Eye (tissue), 1 donor: ENCODE data around the gene ICA1L.

Experiments
- DNase-seq: peaks from one replicate; pipeline ENCODE4 v3.0.0-alpha.2; 2015

Gene ICA1L

DNA sequence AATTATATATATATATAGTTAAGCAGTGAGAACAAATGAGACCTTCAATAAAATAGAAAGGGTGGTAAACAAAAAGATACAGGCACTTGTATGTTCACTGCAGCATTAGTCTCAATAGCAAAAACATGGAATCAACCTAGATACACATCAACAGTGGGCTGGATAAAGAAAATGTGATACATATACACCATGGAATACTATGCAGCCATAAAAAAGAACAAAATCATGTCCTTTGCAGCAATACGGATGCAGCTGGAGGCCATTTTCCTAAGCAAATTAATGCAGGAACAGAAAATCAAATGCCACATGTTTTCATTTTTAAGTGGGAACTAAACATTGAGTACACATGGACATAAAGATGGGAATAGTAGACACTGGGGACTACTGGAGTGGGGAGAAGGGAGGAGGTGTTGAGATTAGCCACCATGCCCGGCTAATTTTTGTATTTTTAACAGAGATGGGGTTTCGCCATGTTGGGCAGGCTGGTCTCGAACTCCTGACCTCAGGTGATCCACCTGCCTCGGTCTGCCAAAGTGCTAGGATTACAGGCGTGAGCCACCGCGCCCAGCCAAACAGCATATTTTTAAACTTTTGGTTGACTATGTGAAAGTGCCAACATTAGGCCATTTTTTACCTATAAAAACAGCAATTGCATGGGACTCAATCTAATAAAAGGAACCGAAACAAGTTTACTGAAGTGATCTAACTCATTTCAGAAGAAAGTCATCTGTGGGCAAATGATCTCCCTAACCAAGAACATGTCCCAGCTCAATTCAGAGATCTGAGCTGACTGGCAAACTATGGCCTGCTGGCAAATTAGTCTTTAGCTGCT is 23.7 kb downstream of the ICA1L start:
- no peak for DNase-seq

DNA sequence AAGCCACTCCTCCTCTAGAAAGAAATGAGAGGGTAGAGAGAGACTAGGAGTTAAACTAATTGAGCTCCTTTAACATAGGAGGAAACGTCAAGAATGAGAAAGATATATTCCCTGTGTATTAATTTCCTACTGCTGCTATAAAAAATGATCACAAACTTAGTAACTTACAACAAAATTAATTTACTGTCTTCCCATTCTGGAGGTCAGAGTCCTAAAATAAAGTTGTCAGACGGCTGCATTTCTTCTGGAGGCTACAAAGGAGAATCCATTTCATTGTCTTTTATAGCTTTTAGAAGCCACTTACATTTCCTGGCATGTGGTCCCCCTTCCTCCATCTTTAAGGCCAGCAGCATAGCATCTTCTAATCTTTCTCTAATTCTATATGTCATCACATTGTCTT is 26.9 kb downstream of the ICA1L start:
- no peak for DNase-seq

DNA sequence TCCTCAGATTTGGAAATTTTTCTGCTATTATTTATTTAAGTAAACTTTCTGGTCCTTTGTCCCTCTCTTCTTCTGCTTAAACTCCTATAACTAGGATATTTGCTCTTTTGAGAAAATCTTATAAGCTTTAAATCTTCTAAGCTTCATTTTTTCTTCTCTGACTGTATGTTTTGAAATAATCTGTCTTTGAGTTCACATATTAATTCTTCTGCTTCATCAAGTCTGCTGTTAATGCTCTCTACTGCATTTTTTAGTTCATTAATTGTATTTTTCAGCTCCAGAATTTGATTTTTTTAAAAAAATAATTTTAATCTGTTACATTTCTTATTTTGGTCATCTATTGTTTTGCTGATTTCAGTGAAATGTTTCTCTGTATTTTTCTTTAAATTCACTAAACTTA is 28.9 kb downstream of the ICA1L start:
- DNase-seq = no peak

DNA sequence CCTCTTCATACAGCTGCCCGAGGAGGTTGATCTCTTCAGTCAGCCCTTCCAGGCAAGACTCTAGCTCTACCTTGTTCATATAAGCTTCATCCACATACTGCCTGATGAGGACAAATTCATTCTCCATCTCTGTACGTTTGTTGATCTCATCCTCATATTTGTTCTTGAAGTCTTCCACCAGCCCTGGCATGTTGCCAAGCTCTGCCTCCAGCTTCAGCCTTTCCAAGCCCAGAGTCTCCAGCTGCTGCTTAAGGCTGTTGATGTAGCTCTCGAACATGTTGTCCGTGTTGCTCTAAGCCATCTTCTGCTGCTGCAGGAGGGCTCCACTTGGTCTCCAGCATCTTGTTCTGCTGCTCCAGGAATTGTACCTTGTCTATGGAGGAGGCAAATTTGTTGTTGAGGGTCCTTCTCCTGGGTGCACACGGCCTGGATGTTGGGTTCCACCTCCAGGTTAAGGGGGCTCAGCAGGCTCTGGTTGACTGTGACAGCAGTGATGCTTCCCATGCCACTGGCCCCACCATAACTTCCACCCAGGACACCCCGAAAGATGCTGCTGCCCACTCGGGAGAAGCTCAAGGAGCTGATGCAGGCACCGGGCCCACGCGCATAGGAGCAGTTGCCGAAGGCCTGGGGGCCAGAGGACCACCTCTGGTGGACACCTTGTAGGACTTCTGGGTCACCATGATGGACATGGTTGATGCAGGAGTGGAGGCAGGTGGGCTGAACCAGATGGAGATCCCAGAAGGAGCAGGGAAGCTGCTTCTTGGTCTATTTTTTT is 30.3 kb downstream of the ICA1L start:
- DNase-seq = no peak

DNA sequence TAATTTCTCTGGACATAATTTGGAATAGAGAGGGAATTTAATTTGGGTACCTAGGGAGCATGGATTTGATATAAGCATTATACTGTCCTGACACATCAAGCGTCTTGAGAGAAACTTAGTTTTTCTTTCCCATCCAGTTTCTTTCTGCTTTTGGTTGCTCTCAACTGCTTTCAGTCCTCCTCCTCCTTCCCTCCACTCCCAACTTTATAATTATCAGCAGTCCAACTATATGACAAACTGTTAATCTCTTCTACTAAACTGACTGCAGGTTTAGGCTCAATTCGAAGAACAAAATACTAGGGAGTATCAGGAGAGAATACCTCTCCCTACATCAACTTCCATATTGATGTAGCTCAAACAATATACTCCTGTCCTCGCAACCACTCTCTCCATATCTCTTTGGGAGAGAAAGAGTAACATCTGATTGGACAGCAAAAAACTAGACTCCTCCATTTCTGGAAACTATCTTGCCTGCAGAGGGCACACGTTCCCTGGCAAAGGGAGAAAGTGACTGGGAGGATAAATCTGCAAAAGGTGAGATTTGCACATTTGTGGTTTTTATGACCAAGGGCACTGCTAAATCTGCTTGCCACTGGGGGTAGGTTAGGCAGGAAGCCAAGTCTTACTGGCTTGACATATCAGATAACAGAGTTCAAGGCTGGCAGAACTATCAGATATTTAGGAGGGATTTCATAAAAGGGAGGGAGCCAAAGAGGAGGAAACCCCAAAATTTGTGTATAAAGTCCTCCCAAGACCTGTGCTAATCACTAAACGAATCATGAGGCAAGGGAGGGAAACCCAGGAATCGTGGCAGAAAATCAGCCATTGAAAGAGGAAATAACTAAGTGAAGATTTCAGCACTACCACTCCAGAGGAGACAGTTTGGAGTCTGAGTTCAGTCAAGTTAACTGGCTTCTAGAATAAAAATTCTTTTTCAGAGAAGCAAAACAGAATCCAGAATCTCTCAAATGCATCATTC is 40.0 kb downstream of the ICA1L start:
- peak; percentile 38 for DNase-seq

DNA sequence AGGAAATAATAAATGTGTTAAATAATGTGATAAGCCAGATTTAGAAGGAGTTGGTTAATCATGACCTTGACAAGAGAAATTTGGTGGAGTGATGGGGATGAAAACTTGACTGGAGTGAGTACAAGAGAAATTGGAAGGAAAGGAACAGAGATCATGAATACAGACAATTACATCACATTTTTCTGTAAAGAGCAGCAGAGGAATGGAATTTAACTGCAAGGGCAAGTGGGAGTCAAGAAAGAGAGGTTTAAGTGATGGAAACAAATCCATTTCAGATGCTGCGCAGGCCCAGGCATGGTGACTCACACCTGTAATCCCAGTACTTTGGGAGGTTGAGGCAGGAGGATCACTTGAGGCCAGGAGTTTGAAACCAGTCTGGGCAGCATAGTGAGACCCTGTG is 46.7 kb downstream of the ICA1L start:
- no peak for DNase-seq

DNA sequence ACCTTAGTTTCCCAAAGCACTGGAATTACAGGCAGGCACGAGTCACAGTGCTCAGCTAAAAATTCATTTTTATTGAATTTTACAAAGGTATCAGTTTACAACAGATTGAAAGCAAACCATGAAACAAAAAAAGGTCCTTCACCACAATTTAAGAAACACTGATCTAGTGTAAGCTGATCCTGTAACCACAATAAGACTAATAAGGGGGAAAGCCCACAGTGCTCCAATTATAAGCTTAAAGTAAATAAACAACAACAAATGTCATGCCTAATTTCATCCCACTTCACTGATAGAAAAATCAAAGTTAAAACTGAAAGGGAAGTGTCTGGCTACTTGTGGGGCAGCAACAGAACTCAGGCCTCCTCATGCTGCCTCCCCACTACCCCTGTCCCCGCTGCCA is 49.2 kb downstream of the ICA1L start:
- no peak for DNase-seq

DNA sequence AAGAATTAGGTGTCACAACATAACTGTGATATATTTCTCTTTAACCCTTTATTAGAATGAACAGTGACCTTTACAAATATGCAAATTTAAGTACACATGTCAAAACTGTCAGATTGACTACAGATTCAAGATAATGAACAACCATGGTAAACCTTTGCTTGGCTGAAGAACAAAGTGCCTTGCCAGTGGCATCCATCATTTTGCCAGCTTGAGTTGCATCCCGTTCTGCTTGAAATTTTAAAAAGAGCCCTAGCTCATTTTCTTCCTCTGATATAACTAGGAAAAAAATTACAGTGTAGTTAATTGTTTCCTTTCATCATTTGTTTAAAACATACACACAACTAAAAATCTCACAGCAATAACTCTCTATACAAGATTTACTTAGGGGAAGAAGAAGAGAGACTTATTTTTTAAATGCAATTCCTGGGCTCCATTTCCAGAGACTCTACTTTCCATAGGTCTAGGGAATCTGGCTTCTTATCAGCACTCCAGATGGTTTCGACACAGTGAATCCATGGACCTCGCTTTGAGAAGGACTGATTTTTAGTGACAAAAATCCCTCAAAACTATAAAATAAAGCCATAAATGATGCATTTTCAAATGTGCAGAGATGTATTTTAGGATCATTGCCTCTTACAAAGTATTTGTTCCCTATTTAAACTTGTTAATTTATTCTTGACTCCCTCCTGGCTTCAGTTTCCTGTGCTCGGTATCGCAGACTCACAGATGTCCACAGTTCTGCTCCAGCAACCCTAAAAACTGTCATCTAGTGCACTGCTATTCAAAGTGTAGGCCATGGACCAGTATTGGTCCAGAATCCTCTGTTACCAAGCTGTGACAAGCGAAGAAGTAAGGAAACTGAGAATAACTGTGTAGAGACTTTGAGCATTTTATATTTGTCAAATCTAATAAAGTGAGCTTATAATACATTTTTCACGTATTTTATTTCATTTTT is 50.1 kb downstream of the ICA1L start:
- DNase-seq = no peak

DNA sequence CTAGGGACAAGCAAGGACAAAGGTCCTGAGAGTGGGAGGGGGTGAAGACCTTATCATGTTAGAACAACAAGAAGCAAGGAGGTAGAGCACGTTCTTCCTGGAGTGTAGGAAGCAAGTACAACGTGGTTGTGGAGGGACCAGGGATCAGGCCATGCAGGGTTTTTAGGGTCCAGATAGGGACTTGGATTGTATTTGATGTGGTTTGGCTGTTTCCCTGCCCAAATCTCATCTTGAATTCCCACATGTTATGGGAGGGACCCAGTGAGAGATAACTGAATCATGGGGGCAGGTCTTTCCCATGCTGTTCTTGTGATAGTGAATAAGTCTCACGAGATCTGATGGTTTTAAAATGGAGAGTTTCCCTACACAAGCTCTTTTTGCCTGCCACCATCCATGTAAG is 53.2 kb downstream of the ICA1L start:
- no peak for DNase-seq

DNA sequence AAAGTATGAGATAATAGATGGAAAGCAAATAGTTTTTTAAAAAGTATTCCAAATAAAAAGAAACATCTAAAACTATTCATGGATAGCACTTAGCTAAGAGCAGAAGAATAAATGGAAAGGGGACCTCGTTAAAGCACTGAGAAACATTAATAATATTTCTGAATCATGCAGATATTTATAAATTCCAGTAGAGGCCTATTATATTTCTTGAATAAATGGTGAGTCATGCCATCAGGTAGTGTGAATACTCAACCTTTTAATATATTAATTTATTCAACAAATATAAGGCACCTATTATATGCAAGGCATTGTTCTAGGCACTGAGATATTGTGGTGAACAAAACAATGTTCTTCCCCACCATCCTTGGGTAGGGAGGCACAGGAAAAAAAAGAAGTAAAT is 53.8 kb downstream of the ICA1L start:
- no peak for DNase-seq

DNA sequence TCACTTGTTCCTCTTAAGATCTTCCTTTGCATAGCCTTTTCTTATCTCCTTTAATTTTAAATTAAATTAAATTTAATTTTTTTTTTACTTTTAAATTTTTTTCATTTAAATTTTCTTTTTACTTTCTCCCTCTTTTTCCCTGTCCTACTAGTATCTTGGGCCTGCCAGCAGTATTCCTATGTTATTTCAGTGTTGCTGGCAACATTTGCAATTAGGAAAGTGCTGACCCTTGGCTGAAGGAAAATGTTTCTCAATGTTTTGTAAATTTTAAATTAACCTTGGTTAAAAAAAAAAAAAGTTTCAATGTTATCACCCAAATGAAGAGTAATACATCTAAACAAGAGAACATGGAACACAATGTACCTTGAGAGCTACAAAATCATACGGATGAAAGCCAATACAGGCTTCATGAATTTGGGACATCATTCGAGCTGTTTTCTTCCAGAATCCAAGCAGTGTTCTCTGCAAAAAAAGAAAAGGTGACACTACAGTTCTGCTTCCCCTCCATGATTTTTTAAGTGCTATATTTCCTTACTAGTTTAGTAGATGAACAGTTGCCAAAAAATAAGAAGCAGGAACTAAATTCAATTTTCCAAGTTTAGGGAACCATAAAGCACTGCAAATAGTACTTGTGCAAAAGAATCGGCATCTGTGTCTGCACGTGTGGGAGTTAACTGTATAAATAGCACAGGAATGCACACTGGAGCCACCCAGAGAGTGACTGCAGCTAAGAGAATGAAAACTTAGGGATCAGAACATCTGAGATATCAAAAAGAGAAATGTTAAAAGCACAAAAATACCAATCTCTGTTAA is 55.8 kb downstream of the ICA1L start:
- peak; percentile 4 for DNase-seq

DNA sequence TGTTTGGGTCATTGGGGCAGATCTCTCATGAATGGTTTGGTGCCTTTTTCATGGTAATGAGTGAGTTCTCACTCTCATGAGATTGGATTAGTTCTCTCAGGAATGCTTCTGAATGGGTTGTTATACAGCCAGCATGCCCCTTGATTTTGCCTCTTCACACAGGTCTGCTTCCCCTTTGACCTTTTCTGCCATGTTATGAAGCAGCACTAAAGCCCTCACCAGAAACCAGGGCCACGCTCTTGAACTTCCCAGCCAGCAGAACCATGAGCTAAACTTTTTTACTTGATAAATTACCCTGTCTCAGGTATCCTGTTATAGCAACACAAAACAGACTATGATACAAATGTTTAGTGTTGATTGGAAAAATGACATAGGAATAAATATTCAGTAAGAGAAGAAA is 57.3 kb downstream of the ICA1L start:
- no peak for DNase-seq

DNA sequence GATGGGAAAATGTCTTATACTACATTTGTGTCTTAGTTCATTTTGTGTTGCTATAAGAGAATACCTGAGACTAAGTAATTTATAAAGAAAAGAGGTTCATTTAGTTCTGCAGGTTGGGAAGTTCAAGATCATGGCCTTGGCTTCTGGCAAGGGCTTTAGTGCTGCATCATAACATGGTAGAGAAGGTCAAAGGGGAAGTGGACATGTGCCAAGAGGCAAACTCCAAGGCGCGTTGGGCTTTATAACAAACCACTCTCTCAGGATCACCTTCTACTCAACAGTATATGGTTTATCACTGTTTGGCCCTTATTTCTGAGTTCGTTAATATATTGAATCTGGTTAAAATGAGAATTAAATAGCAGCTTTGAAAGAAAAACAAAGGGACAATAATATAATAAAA is 58.2 kb downstream of the ICA1L start:
- no peak for DNase-seq

DNA sequence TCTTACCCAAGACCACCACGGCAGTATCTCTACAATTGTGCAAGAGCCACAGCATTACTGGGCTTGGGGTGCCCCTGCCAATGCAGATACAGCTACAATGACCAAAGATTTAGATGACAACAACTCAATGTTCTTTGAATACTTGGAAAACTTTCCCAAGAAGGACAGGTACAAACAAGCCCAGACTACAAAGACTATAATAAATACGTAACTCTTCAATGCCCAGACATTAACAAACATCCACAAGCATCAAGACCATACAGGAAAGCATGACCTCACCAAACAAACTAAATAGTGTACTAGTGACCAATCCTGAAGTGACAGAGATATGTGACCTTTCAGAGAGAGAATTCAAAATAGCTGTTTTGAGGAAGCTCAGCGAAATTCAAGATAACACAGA is 62.8 kb downstream of the ICA1L start:
- no peak for DNase-seq

DNA sequence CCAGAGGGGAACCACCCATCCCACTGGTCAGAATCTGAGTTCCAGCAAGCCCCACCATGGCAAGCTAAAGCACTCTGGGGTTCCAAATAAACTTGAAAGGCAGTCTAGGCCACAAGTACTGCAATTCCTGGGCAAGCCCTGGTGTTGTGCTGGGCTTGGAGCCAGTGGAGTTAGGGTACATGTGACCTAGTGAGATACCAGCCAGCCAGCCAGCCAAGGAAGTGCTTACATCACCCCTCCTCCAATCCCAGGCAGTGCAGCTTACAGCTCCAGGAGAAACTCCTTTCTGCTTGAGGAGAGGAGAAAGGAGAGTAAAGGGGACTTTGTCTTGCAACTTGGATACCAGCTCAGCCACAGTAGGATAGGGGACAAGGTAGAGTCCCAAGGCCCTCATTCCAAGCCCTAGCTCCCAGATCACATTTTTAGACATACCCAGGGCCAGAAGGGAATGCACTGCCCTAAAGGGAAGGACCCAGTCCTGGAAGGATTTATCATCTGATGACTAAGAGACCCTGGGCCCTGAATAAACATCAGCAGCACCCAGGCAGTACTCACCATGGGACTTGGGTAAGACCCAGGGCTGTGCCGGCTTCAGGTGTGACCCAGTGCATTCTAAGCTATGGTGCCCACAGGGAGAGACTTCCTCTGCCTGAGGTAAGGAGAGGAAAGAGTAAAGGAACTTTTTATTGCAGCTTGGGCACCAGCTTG is 64.0 kb downstream of the ICA1L start:
- DNase-seq = peak; percentile 25

DNA sequence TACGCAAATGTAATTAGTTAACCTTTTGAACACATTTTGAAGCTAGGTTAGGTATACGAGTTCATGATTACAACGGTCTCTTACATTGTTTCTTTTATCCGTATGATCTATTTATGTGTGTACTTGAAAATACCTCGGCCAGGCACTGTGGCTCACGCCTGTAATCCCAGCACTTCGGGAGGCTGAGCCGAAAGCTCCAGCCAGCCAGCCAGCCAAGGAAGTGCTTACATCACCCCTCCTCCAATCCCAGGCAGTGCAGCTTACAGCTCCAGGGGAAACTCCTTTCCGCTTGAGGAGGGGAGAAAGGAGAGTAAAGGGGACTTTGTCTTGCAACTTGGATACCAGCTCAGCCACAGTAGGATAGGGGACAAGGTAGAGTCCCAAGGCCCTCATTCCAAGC is 65.7 kb downstream of the ICA1L start:
- DNase-seq = peak; percentile 2

DNA sequence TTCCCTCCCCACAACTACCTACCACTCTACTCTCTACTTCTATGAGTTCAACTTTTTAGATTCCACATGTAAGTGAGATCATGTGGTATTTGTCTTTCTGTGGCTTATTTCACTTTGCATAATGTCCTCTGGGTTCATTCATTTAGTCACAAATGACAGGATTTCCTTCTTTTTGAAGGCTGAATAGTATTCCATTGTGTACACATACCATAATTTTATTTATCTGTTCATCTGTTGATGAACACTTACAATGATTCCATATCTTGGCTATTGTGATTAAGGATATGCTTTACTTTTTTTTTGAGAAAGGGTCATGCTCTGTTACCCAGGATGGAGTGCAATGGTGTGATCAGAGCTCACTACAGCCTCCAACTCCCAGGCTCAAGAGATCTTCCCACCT is 73.6 kb downstream of the ICA1L start:
- no peak for DNase-seq

DNA sequence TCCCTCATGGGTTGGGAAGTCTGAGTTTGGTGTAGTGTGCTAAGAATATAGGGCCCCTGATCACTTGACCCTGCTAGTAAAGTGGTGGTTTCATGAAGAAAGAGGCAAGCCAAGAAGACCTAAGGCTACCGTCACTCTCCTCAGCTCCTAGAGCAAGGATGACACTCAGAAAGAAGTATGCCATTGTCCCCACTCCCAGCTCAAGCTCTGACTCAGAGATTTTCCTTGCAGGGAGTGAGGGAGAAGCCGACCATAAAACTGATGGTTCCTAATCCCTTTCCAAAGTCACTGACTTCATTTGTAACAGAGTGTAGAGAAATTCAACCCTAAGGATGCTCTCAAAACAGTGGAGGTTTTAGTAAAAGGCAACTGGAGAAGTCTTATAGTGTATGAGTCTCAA is 80.9 kb downstream of the ICA1L start:
- no peak for DNase-seq

DNA sequence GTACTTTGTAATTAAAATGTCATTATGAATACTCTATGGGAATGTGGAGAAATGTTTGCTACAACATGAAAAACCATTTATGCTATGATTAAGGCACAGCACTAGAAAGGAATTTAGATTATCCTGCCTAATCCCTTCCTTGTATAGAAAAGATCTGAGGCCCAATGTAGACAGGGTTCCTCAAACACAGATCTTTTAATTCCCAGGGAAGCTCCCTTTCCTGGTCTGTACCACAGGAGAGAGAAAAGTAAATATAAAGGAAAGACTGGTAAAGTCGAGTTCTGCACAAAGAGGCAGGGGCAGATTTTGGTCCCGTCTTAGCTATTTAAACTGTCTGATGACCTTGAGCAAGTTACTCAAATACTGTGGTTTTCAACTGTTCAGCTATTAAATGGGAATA is 84.7 kb downstream of the ICA1L start:
- DNase-seq = no peak

DNA sequence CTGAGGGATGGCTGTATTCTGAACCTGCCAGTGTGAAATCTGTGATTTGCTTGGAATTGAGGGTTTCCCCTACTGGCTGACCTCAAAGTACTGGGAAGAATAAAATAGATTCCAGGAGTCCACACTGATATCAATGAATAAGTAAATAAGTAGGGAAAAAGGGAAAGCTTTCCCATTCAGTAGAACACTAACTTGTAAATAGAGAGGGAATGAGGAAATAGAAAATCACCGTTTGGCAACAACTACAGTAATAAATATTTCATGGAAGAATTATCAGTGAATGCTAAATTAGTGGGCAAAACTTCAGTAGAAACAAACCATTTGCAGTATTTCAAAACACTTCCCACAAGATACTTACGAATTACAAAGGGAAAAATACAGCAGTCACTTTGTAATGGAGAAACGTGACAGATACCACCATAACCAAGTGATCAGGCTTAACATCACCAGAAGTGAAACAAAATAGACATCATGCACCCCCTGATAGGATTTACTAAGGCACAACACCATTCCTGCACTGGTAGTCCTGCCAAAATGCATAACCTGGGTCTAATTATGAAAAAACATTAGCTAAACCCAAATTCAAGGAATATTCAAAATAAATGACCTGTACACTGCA is 88.5 kb downstream of the ICA1L start:
- no peak for DNase-seq
